GM12891 (cell line): ENCODE measurements around the gene DGKI.

Experiments used
- POLR2A ChIP-seq: IDR thresholded peaks from 2 replicates; pipeline ENCODE4 v1.6.1; 2011; ENCODE audit warnings: low read depth, low read length, control low read depth
- POLR2AphosphoS5 ChIP-seq: IDR thresholded peaks from 2 replicates; pipeline ENCODE4 v1.6.1; 2011; ENCODE audit warnings: low read depth, low read length, control low read depth
- TAF1 ChIP-seq: IDR thresholded peaks from 2 replicates; pipeline ENCODE4 v1.6.1; 2011; ENCODE audit warnings: low read depth, low read length, control low read depth

- no peak for TF ChIP-seq POLR2A
- no peak for TF ChIP-seq POLR2AphosphoS5
- no peak for TF ChIP-seq TAF1
Measured at GRCh38 chr7:137787301-137787976, 59.3 kb downstream of the DGKI start.
